Measurements from ENCODE around the gene KCNK1.

GRCh38 chr1:233600488-233600887 lies 13.4 kb upstream of the KCNK1 start:
- TF ChIP-seq, protein P1, sequence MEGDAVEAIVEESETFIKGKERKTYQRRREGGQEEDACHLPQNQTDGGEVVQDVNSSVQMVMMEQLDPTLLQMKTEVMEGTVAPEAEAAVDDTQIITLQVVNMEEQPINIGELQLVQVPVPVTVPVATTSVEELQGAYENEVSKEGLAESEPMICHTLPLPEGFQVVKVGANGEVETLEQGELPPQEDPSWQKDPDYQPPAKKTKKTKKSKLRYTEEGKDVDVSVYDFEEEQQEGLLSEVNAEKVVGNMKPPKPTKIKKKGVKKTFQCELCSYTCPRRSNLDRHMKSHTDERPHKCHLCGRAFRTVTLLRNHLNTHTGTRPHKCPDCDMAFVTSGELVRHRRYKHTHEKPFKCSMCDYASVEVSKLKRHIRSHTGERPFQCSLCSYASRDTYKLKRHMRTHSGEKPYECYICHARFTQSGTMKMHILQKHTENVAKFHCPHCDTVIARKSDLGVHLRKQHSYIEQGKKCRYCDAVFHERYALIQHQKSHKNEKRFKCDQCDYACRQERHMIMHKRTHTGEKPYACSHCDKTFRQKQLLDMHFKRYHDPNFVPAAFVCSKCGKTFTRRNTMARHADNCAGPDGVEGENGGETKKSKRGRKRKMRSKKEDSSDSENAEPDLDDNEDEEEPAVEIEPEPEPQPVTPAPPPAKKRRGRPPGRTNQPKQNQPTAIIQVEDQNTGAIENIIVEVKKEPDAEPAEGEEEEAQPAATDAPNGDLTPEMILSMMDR (IDR thresholded peaks at IDR 0.05; ENCODE audit: low read length), result no peak
- TF ChIP-seq EZH2 (optimal IDR thresholded peaks at IDR 0.05; ENCODE audit: low read depth, low read length), result no peak
- no peak for TF ChIP-seq EZH2phosphoT487 (IDR thresholded peaks at IDR 0.05; ENCODE audit: low read length)

All from MM.1S (cell line).